Activated CD4-positive, alpha-beta T cell treated with anti-CD3 and anti-CD28 coated beads, Interleukin-2, amount 50 U/mL, for 24 hours (primary cell): Measurements from ENCODE around the gene COL8A1.
"Not testable (repeated sequence)": the region's sequence is repeated elsewhere in the genome, so short reads cannot be mapped to it uniquely, and the experiment has no call there.

Experiments
- DNase-seq, 2 donors: peaks; one replicate each; pipeline ENCODE4 v3.0.0-alpha.2; 2020; ENCODE audit warnings: low read depth in 1 of 2, low spot score in 1 of 2

Gene COL8A1

DNA sequence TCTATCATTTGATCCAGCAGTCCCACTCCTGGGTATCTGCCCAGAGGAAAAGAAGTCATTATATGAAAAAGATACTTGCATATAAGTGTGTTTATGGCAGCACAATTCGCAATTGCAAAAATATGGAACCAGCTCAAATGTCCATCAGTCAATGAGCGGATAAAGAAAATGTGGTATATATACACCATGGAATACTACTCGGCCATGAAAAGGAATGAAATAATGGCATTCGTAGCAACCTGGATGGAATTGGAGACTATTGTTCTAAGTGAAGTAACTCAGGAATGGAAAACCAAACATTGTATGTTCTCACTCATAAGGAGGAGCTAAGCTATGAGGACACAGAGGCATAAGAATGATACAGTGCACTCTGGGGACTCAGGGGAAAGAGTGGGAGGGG is 203.6 kb downstream of the COL8A1 start:
- DNase-seq, result not testable (repeated sequence)

DNA sequence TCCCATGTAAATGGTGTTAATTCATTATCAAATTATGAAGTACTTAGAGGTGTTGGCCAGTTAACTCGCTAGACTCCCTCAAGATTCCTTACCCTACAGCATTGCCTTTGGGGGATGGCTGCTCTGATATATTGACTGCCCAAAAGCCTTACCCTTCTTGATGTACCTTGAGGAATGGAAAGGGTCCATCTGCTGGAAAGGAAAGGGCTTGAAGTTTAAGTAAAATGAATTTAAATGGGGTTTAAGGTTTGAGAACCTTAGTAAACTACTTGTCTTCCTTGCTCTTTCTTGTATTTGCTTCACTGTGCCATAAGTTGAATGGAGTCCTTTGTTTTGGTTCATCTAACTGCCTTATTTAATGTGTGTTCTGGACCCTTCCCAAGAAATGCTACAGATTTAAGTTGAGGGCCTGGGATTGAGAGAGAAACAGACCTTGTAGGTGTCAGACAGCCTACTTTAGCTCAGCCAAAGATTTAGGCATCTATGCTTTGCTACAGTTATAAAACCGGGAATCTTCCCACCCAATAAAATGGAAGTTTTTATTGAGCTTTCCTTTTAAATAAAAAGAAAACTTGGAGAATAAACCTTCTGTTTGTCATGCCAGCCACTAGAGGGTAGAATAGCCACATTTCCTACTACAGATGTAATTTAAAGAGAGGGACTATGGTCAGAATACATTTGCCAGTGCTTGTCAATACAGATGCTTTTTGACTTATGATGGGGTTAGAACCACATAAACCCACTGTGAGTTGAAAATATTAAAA is 204.6 kb downstream of the COL8A1 start:
- DNase-seq, result no peak

DNA sequence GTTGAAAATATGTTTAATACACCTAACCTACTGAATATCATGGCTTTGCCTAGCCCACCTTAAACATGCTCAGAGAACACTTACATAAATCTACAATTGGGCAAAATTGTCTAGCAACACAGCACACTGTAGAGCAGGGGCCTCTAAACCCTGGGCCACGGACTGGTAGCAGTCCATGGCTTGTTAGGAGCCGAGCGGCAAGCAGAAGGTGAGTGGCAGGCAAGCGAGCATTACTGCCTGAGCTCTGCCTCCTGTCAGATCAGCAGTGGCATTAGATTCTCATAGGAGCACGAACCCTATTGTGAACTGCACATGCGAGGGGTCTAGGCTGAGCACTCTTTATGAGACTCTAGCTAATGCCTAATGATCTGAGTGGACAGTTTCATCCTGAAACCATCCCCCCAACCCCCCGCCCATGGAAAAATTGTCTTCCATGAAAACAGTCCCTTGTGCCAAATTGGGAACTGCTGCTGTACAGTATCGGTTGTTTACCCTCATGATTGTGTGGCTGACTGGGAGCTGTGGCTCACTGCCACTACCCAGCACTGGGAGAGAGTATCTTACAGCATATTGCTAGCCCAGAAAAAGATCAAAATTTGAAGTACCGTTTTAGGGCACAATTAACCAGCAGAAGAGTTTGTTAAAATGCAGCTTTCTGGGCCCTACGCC is 205.3 kb downstream of the COL8A1 start:
- no peak for DNase-seq

DNA sequence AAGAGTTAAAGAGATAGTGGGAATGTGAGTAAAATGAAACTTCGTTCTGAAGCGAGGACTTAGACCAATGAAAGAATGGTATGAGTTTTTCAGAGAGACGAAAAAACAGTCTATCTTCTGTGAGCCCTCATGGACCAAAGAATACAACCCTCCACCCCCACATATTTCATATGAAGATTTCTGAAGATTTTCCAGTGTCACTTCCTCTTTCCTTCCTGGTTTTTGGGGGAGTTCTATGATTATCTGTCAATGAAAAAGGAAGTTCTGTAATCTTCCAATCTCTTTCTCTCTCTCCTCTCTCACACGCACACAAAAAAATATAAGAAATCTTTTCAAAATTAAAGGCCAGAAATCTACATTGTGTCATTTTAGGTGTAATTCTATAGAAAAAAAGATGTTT is 206.9 kb downstream of the COL8A1 start:
- DNase-seq, result no peak

DNA sequence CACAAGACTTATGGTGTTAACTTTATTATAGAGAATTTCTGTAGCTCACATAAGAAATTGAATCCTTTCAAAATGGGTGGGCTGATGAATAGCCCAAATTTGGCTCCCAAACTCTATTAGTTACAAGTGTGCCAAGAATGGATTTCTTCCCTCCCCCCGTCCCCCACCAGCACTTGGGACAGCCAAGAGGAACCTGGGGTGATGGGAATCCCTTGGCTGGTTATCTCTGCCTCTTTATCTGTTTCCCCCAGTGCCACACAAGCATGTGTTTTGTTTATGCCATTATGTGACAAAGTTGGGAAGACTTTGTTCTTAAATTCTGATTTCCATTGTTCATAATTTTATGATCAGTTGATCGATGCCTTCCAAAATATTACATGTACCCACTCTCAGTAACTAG is 207.6 kb downstream of the COL8A1 start:
- DNase-seq, result no peak

DNA sequence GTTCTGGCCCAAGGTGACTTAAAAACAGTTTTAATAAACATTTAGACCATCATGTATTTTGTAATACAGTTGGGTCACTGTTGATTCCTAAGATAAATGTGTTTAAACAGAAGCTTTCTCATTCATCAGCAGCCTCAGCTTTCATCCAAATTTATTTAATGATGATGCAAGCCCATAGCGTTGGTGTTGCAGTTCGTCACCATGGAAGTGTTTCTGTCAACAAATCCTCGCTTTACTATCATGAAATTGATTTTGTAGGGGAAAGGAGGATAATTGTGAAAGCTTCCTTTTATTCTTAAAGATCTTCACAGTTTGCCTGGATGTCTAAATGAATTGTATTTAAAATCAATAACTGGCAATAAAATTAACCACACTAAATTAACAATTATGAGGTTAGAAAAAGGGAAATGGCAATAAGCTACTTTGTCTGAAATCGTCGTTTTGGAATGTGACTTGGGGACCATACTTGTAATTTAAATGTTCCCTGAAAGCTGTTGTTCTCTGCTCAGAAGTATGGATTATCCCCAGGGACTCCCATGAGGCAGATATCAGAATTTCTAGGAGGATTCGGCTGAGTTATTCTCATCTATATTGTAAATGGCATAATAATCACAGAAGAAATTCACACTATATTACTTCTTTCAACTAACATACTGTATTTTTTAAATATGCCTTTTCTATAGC is 208.2 kb downstream of the COL8A1 start:
- DNase-seq, result no peak

DNA sequence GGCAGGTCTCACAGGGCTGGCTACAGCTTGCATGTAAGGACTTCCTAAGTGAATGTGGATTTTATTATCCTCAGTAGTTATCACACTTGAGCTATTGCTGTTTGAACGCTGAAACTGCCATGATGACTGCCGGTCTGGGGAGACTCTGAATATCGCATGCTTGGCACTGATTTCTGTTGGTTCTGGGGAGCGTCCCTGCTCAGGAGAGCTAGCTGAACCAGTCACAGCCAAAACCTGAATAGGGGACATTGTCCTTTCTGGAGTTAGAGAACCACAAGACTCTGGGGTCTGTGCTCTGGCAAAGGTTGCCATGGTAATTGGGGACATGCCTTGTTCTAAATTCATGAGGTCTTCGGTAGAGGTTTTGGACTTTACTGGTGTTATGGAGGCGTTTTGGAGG is 210.0 kb downstream of the COL8A1 start:
- no peak for DNase-seq
